NK-92 treated with Interleukin-12 subunit alpha and Interleukin-12 subunit beta, amount 100 ng/mL, for 24 hours (cell line): Measurements from ENCODE around the gene PLXDC2.
"Not testable (repeated sequence)": the region's sequence is repeated elsewhere in the genome, so short reads cannot be mapped to it uniquely, and the experiment has no call there.

Experiments
- DNase-seq: peaks from one replicate; lab custom pipeline; 2025; lab: John Stamatoyannopoulos, UW

Gene PLXDC2

DNA sequence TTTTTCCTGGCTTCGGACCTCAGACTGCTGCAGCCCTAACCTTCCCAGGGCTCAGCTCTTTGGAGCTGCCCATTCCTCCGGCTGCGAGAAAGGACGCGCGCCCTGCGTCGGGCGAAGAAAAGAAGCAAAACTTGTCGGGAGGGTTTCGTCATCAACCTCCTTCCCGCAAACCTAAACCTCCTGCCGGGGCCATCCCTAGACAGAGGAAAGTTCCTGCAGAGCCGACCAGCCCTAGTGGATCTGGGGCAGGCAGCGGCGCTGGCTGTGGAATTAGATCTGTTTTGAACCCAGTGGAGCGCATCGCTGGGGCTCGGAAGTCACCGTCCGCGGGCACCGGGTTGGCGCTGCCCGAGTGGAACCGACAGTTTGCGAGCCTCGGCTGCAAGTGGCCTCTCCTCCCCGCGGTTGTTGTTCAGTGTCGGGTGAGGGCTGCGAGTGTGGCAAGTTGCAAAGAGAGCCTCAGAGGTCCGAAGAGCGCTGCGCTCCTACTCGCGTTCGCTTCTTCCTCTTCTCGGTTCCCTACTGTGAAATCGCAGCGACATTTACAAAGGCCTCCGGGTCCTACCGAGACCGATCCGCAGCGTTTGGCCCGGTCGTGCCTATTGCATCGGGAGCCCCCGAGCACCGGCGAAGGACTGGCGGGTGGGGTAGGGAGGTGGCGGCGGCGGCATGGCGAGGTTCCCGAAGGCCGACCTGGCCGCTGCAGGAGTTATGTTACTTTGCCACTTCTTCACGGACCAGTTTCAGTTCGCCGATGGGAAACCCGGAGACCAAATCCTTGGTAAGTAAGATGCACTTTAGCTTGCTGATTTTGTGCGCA lies at the start of gene PLXDC2:
PLXDC2 (plus strand) TSS at position 22 of the 820 bp plus-strand sequence.
- DNase-seq: no peak

DNA sequence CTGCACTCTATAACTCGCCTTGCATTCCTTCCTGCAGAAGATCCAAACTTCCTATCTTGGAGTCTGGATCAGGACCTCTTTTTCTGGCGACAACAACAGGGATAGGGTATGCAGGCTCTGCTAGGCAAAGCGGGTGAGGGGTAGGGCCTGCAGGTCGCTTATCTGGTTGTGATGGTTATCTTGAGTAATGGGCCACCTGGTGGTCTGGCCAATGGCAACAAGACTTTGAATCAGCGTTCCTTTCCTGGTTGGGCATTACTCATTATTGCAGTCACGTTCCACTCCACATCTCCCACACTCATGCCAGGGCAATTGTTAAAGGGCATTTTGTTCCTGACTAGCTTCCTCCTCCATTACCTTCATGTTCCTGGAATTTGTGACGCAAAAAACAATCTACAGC lies 48.4 kb upstream of the PLXDC2 start:
- no peak for DNase-seq

DNA sequence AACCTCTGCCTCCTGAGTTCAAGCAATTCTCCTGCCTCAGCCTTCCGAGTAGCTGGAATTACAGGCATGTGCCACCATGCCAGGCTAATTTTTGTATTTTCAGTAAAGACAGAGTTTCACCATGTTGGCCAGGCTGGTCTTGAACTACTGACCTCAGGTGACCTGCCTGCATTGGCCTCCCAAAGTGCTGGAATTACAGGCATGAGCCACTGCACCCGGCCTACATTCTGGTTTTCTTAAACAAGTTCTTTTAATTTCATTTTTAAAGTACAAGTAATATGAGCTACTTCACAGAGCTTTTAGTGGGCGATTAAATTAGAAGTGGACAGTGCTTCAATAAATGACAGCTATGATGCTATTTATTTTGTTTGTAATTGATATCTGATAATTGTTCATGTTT lies 46.4 kb upstream of the PLXDC2 start:
- not testable (repeated sequence) for DNase-seq

DNA sequence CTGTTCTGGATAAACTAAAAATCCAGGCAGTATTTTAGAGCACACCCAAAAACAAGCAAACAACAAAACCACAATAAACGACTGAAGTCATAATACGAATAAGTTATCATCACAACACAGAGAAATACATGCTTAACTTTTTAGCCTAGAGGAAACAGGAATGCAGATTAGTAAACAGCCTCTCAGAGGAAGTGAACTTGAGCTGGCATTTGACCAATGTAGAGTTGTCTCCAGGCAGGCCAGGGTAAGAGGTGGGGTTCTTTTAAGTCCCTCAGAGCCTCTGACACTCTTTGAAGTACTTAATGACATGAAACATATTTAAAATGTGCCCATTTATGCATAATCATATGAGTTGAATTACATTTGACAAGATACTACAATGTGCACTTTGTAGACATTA lies 43.3 kb upstream of the PLXDC2 start:
- DNase-seq: no peak

DNA sequence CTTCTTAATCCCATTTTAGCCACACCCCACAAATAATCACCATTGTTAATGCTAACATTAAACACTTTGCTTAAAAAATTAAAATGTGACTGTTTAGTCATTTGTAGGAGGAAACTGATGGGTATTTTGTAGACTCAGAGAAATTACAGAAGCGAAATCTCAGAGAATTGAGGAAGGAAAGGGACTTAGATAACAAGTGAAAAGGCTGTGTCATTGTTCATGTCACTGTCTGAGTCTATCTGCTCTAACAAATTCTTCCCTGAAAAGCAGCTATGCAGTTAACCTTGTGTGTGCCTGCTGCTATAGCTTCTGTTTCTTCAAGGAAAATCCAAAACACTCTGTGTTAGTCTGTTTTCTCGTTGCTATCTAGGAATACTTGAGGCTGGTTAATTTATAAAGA lies 40.9 kb upstream of the PLXDC2 start:
- DNase-seq: no peak

DNA sequence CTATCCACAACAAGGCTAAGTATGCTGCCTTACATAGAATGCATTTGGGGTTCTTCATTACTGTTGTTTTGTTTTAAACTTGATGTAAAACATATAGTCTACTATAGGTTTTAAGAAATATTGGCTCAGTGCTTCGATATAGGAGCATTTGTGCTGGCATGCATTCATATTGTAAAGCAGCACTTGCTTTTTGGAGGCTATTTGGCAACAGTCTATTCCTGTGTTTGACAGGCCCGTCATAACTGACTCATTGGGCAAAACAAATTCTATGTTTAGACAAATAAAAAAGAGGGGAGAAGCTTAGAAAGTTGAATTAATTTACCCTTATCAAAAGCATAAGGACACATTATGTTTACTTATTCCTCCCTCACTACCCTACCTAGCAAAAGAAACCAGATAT lies 38.4 kb upstream of the PLXDC2 start:
- no peak for DNase-seq

DNA sequence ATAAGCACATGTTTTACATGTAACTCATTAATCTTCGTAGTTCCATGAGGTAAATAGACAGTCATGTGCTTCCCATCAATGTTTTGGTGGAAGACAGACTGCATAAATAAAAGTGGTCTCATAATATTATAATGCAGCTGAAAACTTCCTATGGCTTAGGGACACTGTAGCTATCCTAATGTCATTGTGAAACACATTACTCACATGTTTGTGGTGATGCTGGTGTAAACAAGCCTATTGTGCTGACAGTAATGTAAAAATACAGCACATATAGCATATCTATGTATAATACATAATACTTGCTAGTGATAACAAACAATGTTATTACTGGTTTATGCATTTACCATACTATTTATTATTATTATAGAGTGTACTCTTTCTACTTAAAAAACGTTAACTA lies 37.2 kb upstream of the PLXDC2 start:
- DNase-seq: no peak

DNA sequence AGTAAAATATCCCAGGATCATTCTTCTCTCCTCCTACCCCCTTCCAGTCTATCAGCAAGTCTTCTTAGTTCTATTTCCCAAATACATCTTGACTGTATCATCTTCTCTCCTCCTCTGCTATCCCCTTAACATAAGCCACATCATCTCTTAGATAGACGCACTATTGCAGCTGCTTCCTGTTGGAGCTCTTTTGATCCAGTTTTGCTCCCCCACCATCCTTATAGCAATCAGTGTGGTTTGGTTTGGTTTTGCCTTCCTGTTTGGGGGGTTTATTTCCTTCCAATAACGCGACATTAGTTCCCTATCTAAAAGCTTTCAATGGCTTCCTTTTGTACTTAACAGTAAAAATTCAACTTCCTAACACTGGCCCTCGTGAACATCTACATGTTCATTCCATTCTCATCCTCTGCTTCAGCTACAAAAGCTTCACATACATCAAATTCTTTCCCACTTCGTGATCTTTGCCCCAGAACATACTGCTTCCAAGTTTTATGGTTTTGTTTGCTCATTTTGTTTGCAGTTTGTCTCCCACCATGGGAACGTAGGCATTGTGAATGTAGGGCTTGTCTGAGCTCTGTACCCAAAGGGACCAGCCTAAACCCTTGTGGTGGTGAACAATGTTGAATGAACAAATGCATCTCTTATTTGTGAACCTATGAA lies 33.7 kb upstream of the PLXDC2 start:
- no peak for DNase-seq

DNA sequence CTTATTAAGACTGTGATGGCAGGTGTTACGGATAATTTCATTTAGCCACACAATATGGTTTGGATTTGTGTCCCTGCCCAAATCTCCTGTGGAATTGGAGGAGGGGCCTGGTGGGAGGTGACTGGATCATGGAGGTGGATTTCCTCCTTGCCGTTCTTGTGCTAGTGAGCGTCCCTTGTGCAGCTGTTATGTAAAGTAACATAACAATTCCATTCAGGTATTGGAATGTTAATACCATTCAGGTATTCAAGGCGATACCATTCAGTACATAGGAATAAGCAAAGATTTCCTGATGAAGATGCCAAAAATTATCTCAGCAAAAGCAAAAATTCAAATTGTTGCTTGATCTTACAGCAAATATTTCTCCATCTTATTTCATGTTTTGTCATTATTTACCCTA lies 32.5 kb upstream of the PLXDC2 start:
- DNase-seq: no peak

DNA sequence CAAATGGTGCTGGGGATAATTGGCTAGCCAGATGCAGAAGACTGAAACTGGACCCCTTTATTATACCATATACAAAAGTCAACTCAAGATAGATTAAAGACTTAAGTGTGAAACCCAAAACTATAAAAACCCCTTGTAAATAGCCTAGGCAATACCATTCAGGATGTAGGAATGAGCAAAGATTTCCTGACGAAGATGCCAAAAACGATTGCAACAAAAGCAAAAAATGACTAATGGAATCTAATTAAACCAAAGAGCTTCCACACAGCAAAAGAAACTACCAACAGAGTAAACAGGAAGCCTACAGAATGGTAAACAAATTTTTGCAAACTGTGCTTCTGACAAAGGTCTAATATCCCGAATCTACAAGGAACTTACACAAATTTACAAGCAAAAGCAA lies 30.9 kb upstream of the PLXDC2 start:
- DNase-seq: no peak

DNA sequence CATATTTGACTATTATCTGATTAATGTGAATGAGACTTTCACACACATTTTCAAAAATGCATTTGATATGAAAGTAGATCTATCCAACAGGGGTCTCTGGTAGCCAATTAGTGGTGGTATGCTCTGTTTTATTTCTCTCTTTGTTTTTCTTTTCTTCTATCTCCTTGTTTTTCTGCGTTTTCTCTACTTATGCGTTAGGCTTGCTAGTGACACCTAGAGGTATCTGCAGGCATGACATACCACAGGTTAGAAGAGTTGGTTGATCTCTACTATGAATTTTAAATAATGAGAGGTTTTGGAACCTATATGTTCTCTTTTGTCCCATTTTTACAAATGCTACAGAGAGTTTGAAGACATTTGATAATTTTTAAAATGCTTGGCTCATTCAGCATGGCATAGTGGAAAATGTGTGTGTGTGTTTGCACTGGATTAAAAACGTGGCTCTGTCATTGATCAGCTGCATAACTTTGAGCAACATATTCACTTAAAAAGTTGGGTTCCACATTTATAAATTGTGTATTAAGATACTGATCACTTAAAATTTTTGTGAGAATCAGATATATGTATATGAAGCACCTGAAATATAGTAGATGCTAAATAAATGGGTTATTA lies 28.1 kb upstream of the PLXDC2 start:
- no peak for DNase-seq

DNA sequence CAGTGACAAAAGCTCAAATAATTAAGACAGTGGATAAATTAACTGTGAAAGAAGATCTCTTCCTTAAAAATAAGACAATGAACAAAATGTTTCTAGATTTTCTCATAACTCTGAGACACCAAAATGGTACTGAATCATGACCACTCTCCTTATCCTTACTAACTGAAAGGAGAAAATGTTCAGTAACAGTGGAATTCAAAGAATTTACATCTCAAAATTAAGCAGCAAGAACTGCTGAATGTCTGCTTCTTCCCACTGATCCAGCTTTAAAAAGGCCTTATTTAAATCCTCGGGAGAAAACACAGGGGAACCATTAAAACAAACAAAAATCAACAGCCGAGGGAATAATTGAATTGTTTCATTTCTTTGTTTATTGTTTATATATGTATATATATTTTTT lies 27.3 kb upstream of the PLXDC2 start:
- no peak for DNase-seq

DNA sequence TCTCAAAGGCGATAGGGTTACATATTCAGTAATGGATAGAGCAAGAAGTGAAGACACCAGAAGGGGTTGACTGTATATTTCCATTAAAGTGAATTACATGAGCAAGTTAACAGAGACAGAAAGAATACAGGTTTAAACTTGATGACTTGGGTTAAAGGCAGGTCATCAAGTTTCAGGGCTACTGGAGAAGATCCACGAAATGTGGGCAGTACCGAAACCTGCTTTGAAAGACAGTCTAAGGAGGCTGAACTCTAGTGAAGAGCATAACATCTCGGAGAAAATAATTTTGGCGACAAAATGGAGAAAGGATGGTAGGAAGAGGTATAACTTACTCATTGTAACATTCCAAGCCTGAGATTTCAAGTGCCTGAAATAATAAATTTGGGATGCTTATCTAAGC lies 26.6 kb upstream of the PLXDC2 start:
- no peak for DNase-seq

DNA sequence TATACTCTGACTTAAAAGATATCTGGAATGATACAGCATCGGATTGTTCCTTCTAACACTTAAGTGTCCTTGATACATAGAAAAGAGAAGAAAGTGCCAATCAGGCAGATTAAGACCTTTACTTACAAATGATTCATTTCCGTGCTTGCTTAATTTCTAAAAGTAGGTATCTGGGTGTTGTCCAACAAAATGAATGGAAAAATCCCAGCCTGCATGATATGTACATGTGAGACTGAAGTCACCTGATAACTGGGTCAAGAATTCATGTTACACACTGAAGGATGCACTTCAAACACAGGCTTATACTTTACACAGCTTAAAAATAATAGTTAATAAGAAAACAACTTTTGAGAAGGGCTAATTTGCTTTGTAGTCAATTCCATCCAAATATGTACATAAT lies 25.2 kb upstream of the PLXDC2 start:
- DNase-seq: no peak

DNA sequence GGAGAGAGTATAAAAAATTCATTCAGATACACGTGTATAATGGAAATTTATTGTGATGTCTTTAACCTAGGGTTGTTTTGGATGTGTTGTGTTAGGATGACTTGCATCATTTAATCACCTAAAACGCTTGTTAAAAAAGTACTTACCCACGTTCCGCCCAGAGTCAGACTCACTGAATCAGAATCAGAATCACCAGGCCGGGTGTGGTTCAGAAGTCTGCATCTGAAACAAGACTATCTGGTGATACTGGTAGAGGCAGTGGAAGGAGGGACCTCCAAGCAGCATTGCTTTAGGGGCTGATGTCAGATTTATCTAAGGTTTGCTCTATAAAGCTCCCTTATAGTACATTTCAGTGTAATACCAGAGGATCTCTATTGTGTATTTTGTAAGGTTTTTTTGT lies 20.5 kb upstream of the PLXDC2 start:
- no peak for DNase-seq

DNA sequence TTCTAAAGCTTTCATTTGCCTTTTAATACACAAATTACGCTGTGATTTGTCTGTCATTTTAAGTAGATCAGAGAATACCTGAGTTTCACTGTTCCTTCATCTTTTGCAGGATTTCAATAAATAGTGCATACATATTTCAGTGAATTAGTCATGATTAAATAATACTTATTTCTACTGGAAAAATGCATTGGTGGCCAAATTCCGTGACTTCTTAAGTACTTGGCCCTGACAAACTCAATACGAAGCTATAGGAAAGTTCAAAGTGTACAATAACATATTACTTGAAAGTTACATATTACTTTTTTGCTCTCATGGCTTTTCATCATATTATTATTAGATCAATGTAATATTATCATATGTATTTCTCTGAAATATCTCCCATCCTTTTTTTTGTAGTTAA lies 16.1 kb upstream of the PLXDC2 start:
- DNase-seq: no peak

DNA sequence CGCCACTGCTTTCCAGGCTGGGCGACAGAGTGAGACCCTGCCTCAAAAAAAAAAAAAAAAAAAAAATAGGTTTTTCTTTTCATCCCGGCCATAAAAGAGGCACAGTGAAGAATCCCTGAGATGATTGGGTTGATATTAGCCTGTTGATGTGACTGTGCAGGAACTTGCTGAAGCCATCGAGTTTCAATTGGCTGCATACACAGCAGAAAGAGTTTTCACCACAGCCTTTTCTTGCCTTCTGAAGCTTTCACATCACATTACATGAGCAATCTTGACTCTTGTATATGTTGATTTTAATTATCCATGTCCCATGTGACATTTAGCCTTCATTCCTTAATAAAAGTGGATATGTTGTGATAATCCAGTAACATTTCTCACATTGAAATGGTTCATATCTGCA lies 14.9 kb upstream of the PLXDC2 start:
- DNase-seq: no peak

DNA sequence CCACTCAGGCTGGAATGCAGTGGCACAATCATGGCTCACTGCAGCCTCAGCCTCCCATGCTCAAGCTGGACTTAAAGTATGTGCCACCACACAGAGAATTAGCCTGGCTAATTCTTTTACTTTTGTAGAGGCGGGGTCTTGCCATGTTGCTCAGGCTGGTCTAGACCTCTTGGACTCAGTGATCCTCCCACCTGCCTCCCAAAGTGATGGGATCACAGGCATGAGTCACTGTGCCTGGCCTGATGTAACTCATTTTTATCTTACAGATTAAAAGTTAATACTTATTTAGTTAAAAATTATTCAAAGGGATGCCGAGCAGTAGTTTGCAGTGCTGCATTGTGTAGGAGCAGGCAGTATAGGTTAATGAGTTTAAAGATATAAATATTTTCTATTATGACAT lies 12.6 kb upstream of the PLXDC2 start:
- no peak for DNase-seq

DNA sequence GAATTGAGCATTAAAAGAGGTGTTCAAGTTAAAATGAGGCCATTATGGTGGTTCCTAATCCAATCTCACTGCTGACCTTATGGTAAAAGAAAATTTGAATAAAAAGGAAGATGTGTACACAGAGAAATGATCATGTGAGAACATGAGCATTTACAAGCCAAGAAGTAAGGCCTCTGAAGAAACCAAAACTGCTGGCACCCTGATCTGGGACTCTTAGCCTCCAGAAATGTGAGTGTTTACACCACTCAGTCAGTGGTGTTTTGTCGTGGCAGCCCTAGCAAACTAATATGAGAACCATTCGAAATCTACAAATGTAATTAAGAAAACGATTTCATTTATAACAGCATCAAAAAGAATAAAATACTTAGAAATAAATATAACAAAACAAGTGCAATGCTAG lies 6.8 kb upstream of the PLXDC2 start:
- no peak for DNase-seq

DNA sequence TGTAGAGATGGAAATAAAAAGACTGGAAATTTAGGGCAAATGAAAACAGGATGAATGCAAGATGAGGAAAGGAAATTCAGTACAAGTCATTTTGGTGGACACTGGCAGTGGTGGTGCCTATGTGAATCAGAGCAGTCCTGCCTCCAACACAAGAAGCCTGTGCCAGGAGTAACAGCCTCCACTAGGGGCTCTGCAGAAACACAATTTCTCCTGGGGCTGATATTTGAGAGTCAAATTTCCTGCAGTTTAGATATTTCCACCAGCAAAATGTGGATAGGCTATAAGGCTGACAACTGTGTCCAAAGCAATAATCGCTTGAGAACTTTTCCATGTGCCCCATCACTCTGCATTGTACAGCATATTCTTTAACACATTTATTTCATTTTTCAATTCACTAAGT lies 4.7 kb upstream of the PLXDC2 start:
- no peak for DNase-seq

DNA sequence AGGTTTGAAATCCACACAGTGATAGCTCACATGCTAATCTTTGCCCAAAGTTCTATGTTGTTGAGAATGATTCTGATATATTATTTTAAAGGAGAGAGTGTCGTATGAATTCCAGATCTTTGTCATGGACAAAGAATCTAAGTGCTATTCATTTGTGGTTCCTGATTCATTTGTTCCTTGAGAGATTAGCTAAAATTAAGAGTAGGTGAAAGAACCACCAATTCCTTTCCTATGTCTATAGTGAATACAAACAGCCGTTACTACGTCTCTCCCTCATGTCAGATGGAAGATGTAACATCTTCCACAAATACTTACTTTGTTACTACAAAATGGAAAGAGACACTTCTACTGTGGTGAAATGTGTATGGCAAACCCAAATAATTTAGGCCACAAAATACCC lies 3.3 kb upstream of the PLXDC2 start:
- no peak for DNase-seq

DNA sequence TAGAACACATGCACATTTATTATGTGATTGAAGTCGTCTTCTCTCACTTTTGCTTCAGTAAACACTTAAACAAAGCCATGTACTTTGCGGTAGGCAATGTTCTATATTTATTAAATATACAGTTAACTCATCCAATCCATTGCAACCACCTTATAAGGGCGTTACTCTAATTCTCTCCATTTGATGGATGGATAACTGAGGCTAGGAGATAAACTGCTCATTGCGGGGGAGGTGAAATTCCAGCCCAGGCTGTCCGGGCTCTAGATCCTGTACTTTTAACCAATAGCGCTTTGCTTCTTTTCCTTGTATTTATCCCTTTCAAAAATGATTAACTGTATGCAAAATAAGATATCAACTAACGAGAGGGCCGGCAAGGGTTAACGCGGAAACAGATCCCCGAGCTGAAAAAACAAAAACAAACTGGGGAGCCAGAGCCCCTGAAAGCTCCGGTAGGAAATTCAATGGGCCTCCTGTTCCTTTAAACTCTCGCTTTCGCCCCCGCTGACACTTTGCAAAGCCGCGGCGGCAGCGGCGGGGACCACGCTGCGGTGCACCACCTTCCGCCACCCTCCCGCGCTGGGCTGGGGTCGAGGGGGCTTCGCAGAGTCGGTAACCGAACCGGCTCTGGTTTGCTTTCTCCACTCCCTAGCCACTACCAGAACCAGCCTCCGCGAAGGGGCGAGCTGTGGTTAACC lies 1.0 kb upstream of the PLXDC2 start:
- no peak for DNase-seq
